HL-60 (cell line): ENCODE data around the gene EFCAB6.

Experiments
- DNase-seq, 2 experiments: peaks; one replicate each; pipeline ENCODE4 v3.0.0-alpha.2; 2010 to 2020; ENCODE audit warnings: low read depth in 1 of 2, low spot score in 1 of 2
- H3K27ac ChIP-seq: fragments of 250-450 bp; sonication (Bioruptor Pico); replicated peaks from 2 replicates; pipeline ENCODE4 v1.5.1; 2020; ENCODE audit warnings: mild to moderate bottlenecking, moderate library complexity
- H3K27me3 ChIP-seq: fragments of 250-450 bp; sonication (Bioruptor Pico); 2 replicates; pipeline ENCODE4 v1.5.1; 2021; ENCODE audit warnings: mild to moderate bottlenecking, moderate library complexity; ENCODE audit not compliant: insufficient read depth, poor library complexity, severe bottlenecking
- H3K4me3 ChIP-seq: replicated peaks from 2 replicates; pipeline ENCODE4 v1.5.1; 2011; ENCODE audit warnings: mild to moderate bottlenecking, control low read depth, low read length; ENCODE audit not compliant: insufficient read depth
- CTCF ChIP-seq: IDR thresholded peaks from one replicate; pipeline ENCODE4 v1.5.1; 2011; ENCODE audit warnings: low read length, control low read depth, inconsistent platforms; ENCODE audit not compliant: insufficient read depth
- GABPA ChIP-seq: IDR thresholded peaks from 2 replicates; pipeline ENCODE4 v1.6.1; 2012; ENCODE audit warnings: low read depth
- POLR2AphosphoS5 ChIP-seq: IDR thresholded peaks from 2 replicates; pipeline ENCODE4 v1.6.1; 2012; ENCODE audit warnings: low read depth
- REST ChIP-seq: IDR thresholded peaks from 2 replicates; pipeline ENCODE4 v1.6.1; 2012; ENCODE audit warnings: low read depth; ENCODE audit not compliant: insufficient replicate concordance
- SPI1 ChIP-seq: IDR thresholded peaks from 2 replicates; pipeline ENCODE4 v1.6.1; 2012; ENCODE audit warnings: low read depth, mild to moderate bottlenecking, borderline replicate concordance

Gene EFCAB6

GRCh38 chr22:43516996-43517635, 295.0 kb downstream of the EFCAB6 start:
- DNase-seq: no peak
- no peak overlapping the region for H3K27ac ChIP-seq
- no peak overlapping the region for H3K4me3 ChIP-seq
- TF ChIP-seq GABPA (no peak), SPI1 (no peak), CTCF (no peak), REST (no peak), POLR2AphosphoS5 (no peak)
- H3K27me3 ChIP-seq: no peaks in the 10 kb centered on the region

GRCh38 chr22:43516386-43516785, 295.7 kb downstream of the EFCAB6 start:
- no peak overlapping the region for H3K27ac ChIP-seq
- H3K4me3 ChIP-seq: no peak overlapping the region
- H3K27me3 ChIP-seq: no peaks in the 10 kb centered on the region
- TF ChIP-seq CTCF: no peak
- TF ChIP-seq REST: no peak
- no peak for TF ChIP-seq SPI1
- TF ChIP-seq GABPA: no peak
- no peak for TF ChIP-seq POLR2AphosphoS5
- DNase-seq: no peak

- TF ChIP-seq GABPA (no peak), POLR2AphosphoS5 (no peak), SPI1 (no peak), REST (no peak), CTCF (no peak)
- Histone ChIP-seq H3K4me3 (no peak overlapping the region), H3K27me3 (no peaks in the 10 kb centered on the region), H3K27ac (no peak overlapping the region)
- no peak for DNase-seq
These were observed 296.2 kb downstream of the EFCAB6 start for GRCh38 chr22:43515902-43516301.
